CD4-positive, alpha-beta T cell (primary cell): ENCODE measurements around the gene SPATA13. TPM values are rescaled to one million over a fixed set of nuclear protein-coding genes. Genes with fewer than 3 reads are reported as not detected.
A peak's percentile ranks its signal among the peaks of the same experiment; 100 is the strongest.

ENCODE experiments used
- ATAC-seq: fragments of 200-7000 bp; cut with Tn5 transposase; one replicate; pipeline ENCODE4 v1.10.0; 2022; ENCODE audit warnings: mild to moderate bottlenecking; ENCODE audit not compliant: poor library complexity
- CTCF ChIA-PET: fragments of 350-600 bp; sonication (Branson Sonifier 250); formaldehyde crosslinking; loops from one replicate; lab custom pipeline; 2021; ENCODE audit warnings: antibody characterized with exemption, inconsistent platforms; lab: Charles Lee
- POLR2A ChIA-PET: fragments of 350-600 bp; sonication (Branson Sonifier 250); formaldehyde crosslinking; loops from one replicate; lab custom pipeline; 2021; ENCODE audit warnings: antibody characterized with exemption, inconsistent platforms; lab: Charles Lee
- DNase-seq, 14 experiments: peaks; one replicate each; pipeline ENCODE4 v3.0.0-alpha.2; 2013 to 2020; ENCODE audit warnings: mixed read lengths in 2 of 14
- H3K27ac ChIP-seq, 2 donors: one replicate each; pipeline versions ENCODE4 v1.5.1 to v1.7.0; 2013; ENCODE audit warnings: low read length in 2 of 2, low read depth in 1 of 2, mild to moderate bottlenecking in 1 of 2
- H3K27me3 ChIP-seq, 2 experiments: 1 replicate in 1 of 2; 2 replicates in 1 of 2; pipeline versions ENCODE4 v1.6.1 to v1.7.0; 2013; ENCODE audit warnings: low read length in 2 of 2, control low read depth in 1 of 2, mild to moderate bottlenecking in 1 of 2, moderate library complexity in 1 of 2; ENCODE audit not compliant: insufficient read depth in 2 of 2, control insufficient read depth in 1 of 2
- H3K36me3 ChIP-seq: one replicate; pipeline ENCODE4 v1.6.1; 2013; ENCODE audit warnings: low read length, control low read depth; ENCODE audit not compliant: insufficient read depth
- H3K4me1 ChIP-seq: one replicate; pipeline ENCODE4 v1.6.1; 2013; ENCODE audit warnings: low read length, control low read depth; ENCODE audit not compliant: insufficient read depth
- H3K4me3 ChIP-seq: one replicate; pipeline ENCODE4 v1.5.1; 2013; ENCODE audit warnings: mild to moderate bottlenecking, low read length, moderate library complexity
- H3K9me3 ChIP-seq, 2 experiments: 1 replicate in 1 of 2; 2 replicates in 1 of 2; pipeline versions ENCODE4 v1.6.1 to v1.7.0; 2013; ENCODE audit warnings: low read length in 2 of 2, mild to moderate bottlenecking in 2 of 2, control low read depth in 1 of 2, moderate library complexity in 1 of 2; ENCODE audit not compliant: control insufficient read depth in 1 of 2, insufficient read depth in 1 of 2
- H3K27ac Mint-ChIP-seq: one replicate; pipeline ENCODE4 v1.8.0; 2020; ENCODE audit warnings: mixed read lengths
- H3K27me3 Mint-ChIP-seq: one replicate; pipeline ENCODE4 v1.8.0; 2021; ENCODE audit warnings: mixed read lengths
- H3K36me3 Mint-ChIP-seq: one replicate; pipeline ENCODE4 v1.8.0; 2021; ENCODE audit warnings: low read depth, mixed read lengths
- H3K4me1 Mint-ChIP-seq: one replicate; pipeline ENCODE4 v1.8.0; 2021; ENCODE audit warnings: low read depth, mixed read lengths
- H3K4me3 Mint-ChIP-seq: one replicate; pipeline ENCODE4 v1.8.0; 2020; ENCODE audit warnings: mild to moderate bottlenecking, mixed read lengths
- H3K9me3 Mint-ChIP-seq: one replicate; pipeline ENCODE4 v1.8.0; 2020; ENCODE audit warnings: mixed read lengths
- CTCF ChIP-seq: fragments of 200-600 bp; IDR thresholded peaks from one replicate; pipeline ENCODE4 v1.8.0; 2022; ENCODE audit warnings: antibody characterized with exemption, mild to moderate bottlenecking
- intact Hi-C, 2 experiments: fragments of 100-400 bp; cut with DNase I in 1 of 2; cut with micrococcal nuclease in 1 of 2; formaldehyde crosslinking; loops; one replicate each; pipeline versions ENCODE4 v1.15.1 to v1.9.0; 2023 to 2025; cut with DNase I, micrococcal nuclease
- total RNA-seq, 174 experiments: library from RNA in 2 of 174; stranded (reverse) in 2 of 174; gene quantifications; one replicate each; pipeline ENCODE4 v1.2.3 and lab custom pipeline; 2021 to 2026

The SPATA13 gene
- total RNA-seq, 2 experiments from 2014 or later, result 87.7 to 94.6 TPM

- DNase-seq, result no peak
- Histone ChIP-seq H3K27ac (no peak overlapping the region), H3K4me1 (peaks cover 2% of the 10 kb centered on the region), H3K4me3 (no peak overlapping the region), H3K27me3 (no peaks in the 10 kb centered on the region), H3K9me3 (no peaks in the 10 kb centered on the region), H3K36me3 (no peaks in the 10 kb centered on the region)
- Mint-ChIP-seq H3K36me3 (no peaks in the 10 kb centered on the region), H3K4me1 (no peaks in the 10 kb centered on the region), H3K27ac (no peak overlapping the region), H3K9me3 (no peaks in the 10 kb centered on the region), H3K27me3 (no peaks in the 10 kb centered on the region), H3K4me3 (no peak overlapping the region)
- no peak for TF ChIP-seq CTCF
- ATAC-seq, result no peak
- CTCF ChIA-PET, result no interaction called here
- intact Hi-C loops, result no loop called here
- POLR2A ChIA-PET, result no interaction called here
Observed at GRCh38 chr13:24243302-24243701, 82.8 kb downstream of the SPATA13 start.

- DNase-seq, result no peak
- Mint-ChIP-seq H3K27me3 (no peaks in the 10 kb centered on the region), H3K36me3 (no peaks in the 10 kb centered on the region), H3K4me1 (peaks cover 14% of the 10 kb centered on the region), H3K27ac (no peak overlapping the region), H3K9me3 (no peaks in the 10 kb centered on the region), H3K4me3 (no peak overlapping the region)
- H3K4me3 ChIP-seq, result no peak overlapping the region
- no peak for ATAC-seq
- no peaks in the 10 kb centered on the region for H3K27me3 ChIP-seq
- no peak for TF ChIP-seq CTCF
- H3K36me3 ChIP-seq, result no peaks in the 10 kb centered on the region
- H3K4me1 ChIP-seq, result peaks cover 13% of the 10 kb centered on the region
- no peak overlapping the region for H3K27ac ChIP-seq
- intact Hi-C loops, result no loop called here
- ChIA-PET POLR2A (no interaction called here), CTCF (interaction anchor here (1.4 kb wide), 1 partner anchor 39 kb away, joined by 5 read pairs; no protein-coding TSS in a partner anchor)
- H3K9me3 ChIP-seq, result no peaks in the 10 kb centered on the region
Observed at GRCh38 chr13:24244802-24245201, 84.3 kb downstream of the SPATA13 start.

DNA sequence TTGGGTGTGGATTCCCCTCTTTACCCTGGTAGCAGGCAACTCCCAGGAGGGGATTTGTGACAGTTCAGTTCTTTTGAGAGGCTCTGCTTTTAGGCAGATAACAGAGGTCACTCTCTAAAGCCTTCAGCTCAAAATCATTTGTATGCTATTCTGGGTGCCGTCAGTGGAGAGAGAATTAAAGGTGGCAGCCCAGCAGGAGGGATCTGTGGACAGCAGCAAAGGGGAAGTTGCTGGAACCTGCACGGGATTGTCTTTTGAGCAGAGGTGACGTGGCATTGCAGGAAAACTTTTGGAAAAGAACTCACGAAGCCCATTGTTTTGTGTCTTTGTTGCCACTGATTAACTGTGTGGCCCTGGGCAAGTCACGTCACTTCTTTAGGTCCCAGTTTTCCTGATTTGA is 86.5 kb downstream of the SPATA13 start:
- intact Hi-C loops, result no loop called here
- Histone ChIP-seq H3K27me3 (no peaks in the 10 kb centered on the region), H3K27ac (no peak overlapping the region), H3K9me3 (no peaks in the 10 kb centered on the region), H3K36me3 (no peaks in the 10 kb centered on the region), H3K4me3 (no peak overlapping the region), H3K4me1 (peaks cover 24% of the 10 kb centered on the region)
- peaks cover 7% of the 10 kb centered on the region for H3K36me3 Mint-ChIP-seq
- H3K27ac Mint-ChIP-seq, result peak overlapping the region; percentile 75
- DNase-seq, result no peak
- H3K4me3 Mint-ChIP-seq, result no peak overlapping the region
- POLR2A ChIA-PET, result interaction anchor here (15.3 kb wide), 1 partner anchor 23 kb away, joined by 596 read pairs; no protein-coding TSS in a partner anchor
- H3K27me3 Mint-ChIP-seq, result no peaks in the 10 kb centered on the region
- H3K9me3 Mint-ChIP-seq, result no peaks in the 10 kb centered on the region
- H3K4me1 Mint-ChIP-seq, result peaks cover 33% of the 10 kb centered on the region
- no peak for TF ChIP-seq CTCF
- ATAC-seq, result no peak
- CTCF ChIA-PET, result no interaction called here
